ENCODE results near the gene TMEM63B.

The TMEM63B gene

DNA sequence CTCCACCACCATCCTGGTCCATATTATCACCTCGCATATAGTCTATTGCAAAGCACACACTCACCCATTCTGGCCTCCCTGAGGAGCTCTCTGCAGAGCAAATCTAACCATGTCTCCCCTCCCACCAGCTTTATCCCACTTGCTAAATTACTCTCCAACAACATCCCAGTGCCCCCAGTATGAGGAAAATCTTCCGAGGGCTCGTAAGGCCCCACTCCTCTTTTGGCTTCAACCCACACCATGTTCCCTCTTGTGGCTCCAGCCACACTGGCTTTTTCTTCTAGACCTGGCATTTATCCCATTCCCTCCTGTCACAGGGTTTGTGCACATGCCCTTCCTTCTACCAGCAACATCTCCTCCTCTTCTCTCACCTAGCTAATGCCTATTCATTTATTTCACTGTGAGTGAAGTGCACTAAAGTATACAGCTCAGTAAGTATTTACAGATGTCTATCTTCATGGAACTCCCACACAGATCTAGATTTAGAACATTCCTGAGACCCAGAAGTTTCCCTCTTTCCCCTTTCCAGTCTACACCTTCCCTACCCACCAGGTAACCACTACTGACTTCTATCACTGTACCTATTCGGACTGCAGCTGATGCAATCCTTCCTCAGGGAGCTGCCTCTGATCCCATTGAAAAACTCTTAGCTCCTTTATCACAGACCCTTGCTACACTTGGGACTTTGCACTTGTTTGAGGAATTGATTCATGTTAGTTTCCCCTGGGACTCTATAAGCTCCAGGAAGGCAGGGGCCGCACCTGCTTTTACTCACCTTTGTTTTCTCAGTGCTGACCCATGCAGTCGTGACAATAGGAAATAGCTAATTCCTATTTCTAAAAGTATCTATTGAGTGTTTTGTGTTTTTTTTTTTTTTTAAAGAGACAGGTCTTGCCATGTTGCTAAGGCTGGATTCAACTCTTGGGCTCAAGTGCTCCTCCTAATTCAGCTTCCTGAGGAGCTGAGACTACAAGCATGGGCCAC lies 15.6 kb upstream of the TMEM63B start:
- no peak for DNase-seq (ENCODE audit: low read depth)
- TF ChIP-seq, protein P1, sequence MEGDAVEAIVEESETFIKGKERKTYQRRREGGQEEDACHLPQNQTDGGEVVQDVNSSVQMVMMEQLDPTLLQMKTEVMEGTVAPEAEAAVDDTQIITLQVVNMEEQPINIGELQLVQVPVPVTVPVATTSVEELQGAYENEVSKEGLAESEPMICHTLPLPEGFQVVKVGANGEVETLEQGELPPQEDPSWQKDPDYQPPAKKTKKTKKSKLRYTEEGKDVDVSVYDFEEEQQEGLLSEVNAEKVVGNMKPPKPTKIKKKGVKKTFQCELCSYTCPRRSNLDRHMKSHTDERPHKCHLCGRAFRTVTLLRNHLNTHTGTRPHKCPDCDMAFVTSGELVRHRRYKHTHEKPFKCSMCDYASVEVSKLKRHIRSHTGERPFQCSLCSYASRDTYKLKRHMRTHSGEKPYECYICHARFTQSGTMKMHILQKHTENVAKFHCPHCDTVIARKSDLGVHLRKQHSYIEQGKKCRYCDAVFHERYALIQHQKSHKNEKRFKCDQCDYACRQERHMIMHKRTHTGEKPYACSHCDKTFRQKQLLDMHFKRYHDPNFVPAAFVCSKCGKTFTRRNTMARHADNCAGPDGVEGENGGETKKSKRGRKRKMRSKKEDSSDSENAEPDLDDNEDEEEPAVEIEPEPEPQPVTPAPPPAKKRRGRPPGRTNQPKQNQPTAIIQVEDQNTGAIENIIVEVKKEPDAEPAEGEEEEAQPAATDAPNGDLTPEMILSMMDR (conservative IDR thresholded peaks at IDR 0.05; ENCODE audit: low read length) = no peak
- H3K4me3 ChIP-seq (ENCODE audit: low read length) = no peak overlapping the region

DNA sequence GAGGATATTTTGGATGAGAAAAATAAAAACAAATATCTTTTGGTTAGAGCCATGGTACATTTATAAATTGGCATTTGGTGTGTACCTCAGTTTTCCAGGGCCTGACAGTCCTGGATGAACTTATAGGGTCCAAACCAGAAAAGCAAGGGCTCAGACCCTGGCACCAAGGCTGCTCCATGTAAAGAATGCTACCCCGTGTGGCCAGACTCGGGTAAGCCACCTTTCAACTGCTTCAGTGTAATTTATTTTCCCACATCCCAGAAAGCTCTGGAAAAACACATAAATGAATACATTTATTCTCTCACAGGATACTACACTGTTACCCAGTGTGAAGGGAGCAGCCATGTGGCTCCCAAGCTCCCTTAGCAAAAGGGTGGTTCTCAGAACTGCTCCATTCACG lies 13.9 kb upstream of the TMEM63B start:
- DNase-seq (ENCODE audit: low read depth) = no peak
- TF ChIP-seq, protein P1 (conservative IDR thresholded peaks at IDR 0.05; ENCODE audit: low read length) = peak; percentile 17; the same call in 1 of the 2 replicates

DNA sequence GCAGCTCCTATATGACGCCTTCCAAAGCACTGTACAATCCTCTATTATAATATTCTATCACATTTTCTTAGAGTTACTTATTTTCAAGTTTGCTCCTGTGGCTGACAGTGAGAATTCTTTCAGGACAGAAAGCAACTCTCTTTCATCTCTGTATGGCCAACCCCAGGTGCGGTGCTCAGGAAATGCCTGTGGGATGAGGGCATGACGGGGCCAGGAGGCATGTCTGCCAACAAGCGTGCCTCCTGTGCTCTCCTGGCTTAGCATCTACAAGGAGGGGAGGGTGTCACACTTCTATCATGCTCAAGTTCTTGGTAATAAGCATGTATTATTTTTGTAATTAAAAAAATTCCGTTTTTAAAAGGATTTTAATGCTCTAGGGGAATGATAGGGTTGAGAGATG lies 11.5 kb upstream of the TMEM63B start:
- H3K4me3 ChIP-seq (ENCODE audit: low read length) = no peak overlapping the region
- DNase-seq (ENCODE audit: low read depth) = peak; percentile 36
- TF ChIP-seq, protein P1 (conservative IDR thresholded peaks at IDR 0.05; ENCODE audit: low read length) = no peak

More for the DNA sequence above, 13.9 kb upstream of the TMEM63B start:
- no peak overlapping the region for H3K4me3 ChIP-seq (ENCODE audit: low read length)

DNA sequence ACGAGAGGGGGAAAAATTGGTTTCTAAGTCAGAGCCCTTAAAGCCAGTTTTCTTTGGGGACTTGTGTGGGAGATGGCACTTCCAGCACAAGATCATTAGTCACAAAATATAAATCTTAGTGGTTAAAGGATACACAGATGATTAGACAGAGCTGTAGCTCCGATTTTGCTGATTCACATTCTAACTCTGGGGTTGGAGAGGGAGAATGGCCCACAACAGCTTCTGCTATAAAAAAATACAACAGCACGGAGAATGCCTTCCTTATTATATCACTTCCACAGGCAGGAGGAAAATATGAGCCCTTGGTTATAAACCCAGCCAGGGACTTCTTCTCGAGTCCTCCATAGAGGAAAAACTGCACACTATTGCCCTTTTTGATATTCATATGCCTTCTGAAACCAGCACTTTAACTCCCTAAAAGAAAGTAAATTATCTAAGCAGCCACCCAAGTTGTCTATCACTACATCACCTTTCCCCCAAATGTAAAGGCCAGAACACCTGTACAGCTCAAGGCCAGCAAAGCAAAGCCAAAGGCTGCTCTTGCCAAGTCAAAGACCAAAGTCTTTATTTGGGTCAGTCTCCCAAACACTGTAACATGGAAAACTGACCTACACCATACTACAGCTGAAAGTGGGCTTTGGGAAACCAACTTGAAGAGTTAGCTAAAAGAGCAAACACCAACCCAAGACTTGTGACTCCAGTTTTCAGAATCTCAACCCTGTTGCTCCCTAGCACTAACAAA lies 10.5 kb upstream of the TMEM63B start:
- no peak overlapping the region for H3K4me3 ChIP-seq (ENCODE audit: low read length)

DNA sequence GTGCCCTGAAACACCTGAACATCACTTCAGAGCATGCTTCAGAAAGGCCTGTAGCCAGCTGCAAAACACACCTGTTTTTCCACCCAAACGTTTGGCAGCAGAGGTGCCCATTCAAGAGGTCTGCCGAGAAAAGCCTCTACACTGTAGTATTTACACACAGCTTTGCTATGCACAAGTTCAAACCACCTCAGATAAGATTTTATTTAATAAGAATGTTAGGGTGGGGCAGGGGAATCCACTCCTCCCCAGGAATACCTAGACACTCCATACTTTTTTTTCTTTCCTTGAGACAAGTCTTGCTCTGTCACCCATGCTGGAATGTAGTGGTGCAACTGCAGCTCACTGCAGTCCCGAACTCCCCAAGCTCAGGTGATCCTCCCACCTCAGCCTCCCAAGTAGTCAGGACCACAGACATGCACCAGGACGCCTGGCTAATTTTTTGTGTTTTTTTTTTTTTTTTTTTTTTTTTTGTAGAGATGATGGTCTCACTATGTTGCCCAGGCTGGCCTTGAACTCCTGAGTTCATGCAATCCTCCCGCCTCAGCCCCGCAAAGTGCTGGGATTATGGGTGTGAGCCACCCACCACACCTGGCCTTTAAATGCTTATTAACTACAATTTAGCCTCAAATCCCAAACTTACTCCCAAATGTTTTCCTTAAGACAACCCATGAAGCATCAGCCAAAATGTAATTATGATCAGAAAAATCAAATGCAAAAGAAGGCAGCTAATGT lies 9.8 kb upstream of the TMEM63B start:
- TF ChIP-seq, protein P1 (conservative IDR thresholded peaks at IDR 0.05; ENCODE audit: low read length) = no peak
- no peak overlapping the region for H3K4me3 ChIP-seq (ENCODE audit: low read length)
- no peak for DNase-seq (ENCODE audit: low read depth)

More for the DNA sequence above, 10.5 kb upstream of the TMEM63B start:
- TF ChIP-seq, protein P1 (conservative IDR thresholded peaks at IDR 0.05; ENCODE audit: low read length) = no peak
- DNase-seq (ENCODE audit: low read depth) = peak; percentile 85

DNA sequence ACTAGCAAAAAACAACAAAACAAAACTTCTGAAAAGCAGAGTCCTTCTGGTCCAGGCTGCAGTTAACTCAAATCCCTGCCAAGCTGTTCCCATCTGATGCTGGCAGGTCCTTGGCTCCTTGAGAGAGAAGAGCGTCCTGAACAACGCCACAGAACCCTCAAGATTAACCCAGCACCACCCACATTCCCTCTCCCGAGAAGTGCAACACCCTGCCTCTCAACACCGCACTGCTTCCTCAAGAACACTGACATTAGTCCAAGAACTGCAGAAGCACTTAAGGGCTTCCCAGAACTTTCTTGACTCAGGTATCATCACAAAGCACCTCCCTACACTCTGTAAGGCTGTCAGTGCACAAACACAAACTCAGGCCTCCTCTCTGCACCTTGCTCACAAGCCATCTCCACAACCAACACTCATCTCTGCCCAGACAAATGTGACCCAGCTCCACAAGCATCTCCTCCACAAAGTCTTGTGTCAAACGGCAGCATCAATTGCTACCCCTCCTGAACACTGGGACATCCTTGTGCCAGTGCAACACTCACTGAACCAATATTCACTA lies 7.6 kb upstream of the TMEM63B start:
- TF ChIP-seq, protein P1 (conservative IDR thresholded peaks at IDR 0.05; ENCODE audit: low read length) = no peak
- H3K4me3 ChIP-seq (ENCODE audit: low read length) = no peak overlapping the region
- no peak for DNase-seq (ENCODE audit: low read depth)
